HCT116 (cell line): Measurements from ENCODE around the gene TMEM205. TPM values are rescaled to one million over a fixed set of nuclear protein-coding genes. Genes with fewer than 3 reads are reported as not detected.

Source experiments
- ATAC-seq: fragments of 200-7000 bp; cut with Tn5 transposase; 2 replicates; pipeline ENCODE4 v1.9.1; 2020; ENCODE audit warnings: mild to moderate bottlenecking, moderate library complexity
- BruUV-seq: library from RNA; stranded (reverse); fragments of 400-500 nt; replicated peaks from 2 replicates; lab custom pipeline; 2021; lab: Mats Ljungman, UMichigan
- CTCF ChIA-PET: fragments of 300-600 bp; sonication (Branson Sonifier 250); formaldehyde crosslinking; loops from one replicate; lab custom pipeline; 2021; ENCODE audit warnings: antibody characterized with exemption; lab: Charles Lee
- POLR2A ChIA-PET: fragments of 300-600, 350-600 bp; sonication (Branson Sonifier 250); formaldehyde crosslinking; loops from one replicate; lab custom pipeline; 2021; ENCODE audit warnings: antibody characterized with exemption; lab: Charles Lee
- RAD21 ChIA-PET, 2 experiments: fragments of 300-600 bp; sonication (Branson Sonifier 250); formaldehyde crosslinking; loops; one replicate each; lab custom pipeline; 2023; ENCODE audit warnings: low total read pairs in 2 of 2; ENCODE audit not compliant: uncharacterized antibody in 2 of 2, unreplicated experiment in 2 of 2, low non-redundant PET in 1 of 2; lab: Charles Lee
- DNase-seq: peaks from one replicate; pipeline ENCODE4 v3.0.0-alpha.2; 2010; ENCODE audit warnings: low read depth, low spot score
- H2AFZ ChIP-seq: fragments of 200-600 bp; shearing (Covaris generic), sonication (generic); 2 replicates; pipeline ENCODE4 v1.6.1; 2017; ENCODE audit warnings: low read depth, mixed run types, mixed read lengths, antibody characterized with exemption, low read length; ENCODE audit not compliant: poor library complexity, severe bottlenecking
- H3K27ac ChIP-seq: 2 replicates; pipeline ENCODE4 v1.5.1; 2012; ENCODE audit warnings: low read depth, low read length
- H3K27me3 ChIP-seq: fragments of 200-600 bp; sonication (generic); 2 replicates; pipeline ENCODE4 v1.6.1; 2016; ENCODE audit warnings: mixed run types, low read length, mixed read lengths; ENCODE audit not compliant: insufficient read depth
- H3K36me3 ChIP-seq, 2 experiments: fragments of 200-500 bp in 1 of 2; fragments of 200-600 bp in 1 of 2; sonication (Bioruptor generic) in 1 of 2; sonication (generic) in 1 of 2; 2 replicates each; pipeline versions ENCODE4 v1.5.1 to v1.6.1; 2014 to 2016; ENCODE audit warnings: low read length in 2 of 2, inconsistent platforms in 1 of 2, mixed read lengths in 1 of 2, mixed run types in 1 of 2; ENCODE audit not compliant: insufficient read depth in 2 of 2, control insufficient read depth in 1 of 2
- H3K4me1 ChIP-seq, 2 experiments: fragments of 200-600 bp in 1 of 2; sonication (generic) in 1 of 2; 2 replicates each; pipeline versions ENCODE4 v1.5.1 to v1.6.1; 2012 to 2017; ENCODE audit warnings: low read length in 2 of 2, inconsistent platforms in 1 of 2, mild to moderate bottlenecking in 1 of 2, mixed read lengths in 1 of 2, mixed run types in 1 of 2, moderate library complexity in 1 of 2; ENCODE audit not compliant: insufficient read depth in 2 of 2, control insufficient read depth in 1 of 2
- H3K4me2 ChIP-seq: fragments of 200-600 bp; sonication (generic); 2 replicates; pipeline ENCODE4 v1.6.1; 2017; ENCODE audit warnings: mixed run types, low read length, mixed read lengths
- H3K4me3 ChIP-seq, 2 experiments: fragments of 200-600 bp in 1 of 2; sonication (generic) in 1 of 2; replicated peaks in 1 of 2; 2 replicates each; pipeline ENCODE4 v1.5.1; 2011 to 2016; ENCODE audit warnings: low read length in 2 of 2, control low read depth in 1 of 2, low read depth in 1 of 2, mild to moderate bottlenecking in 1 of 2, mixed read lengths in 1 of 2, mixed run types in 1 of 2
- H3K79me2 ChIP-seq: fragments of 200-600 bp; sonication (generic); 2 replicates; pipeline ENCODE4 v1.6.1; 2017; ENCODE audit warnings: mild to moderate bottlenecking, mixed run types, low read length, moderate library complexity, mixed read lengths; ENCODE audit not compliant: insufficient read depth
- H3K9ac ChIP-seq: fragments of 200-600 bp; sonication (generic); 2 replicates; pipeline ENCODE4 v1.6.1; 2016; ENCODE audit warnings: low read length, mixed read lengths
- H3K9me2 ChIP-seq: fragments of 200-600 bp; sonication (generic), shearing (Covaris generic); 2 replicates; pipeline ENCODE4 v1.6.1; 2017; ENCODE audit warnings: mixed run types, mild to moderate bottlenecking, moderate library complexity; ENCODE audit not compliant: insufficient read depth
- H3K9me3 ChIP-seq, 2 experiments: fragments of 200-500 bp in 1 of 2; fragments of 200-600 bp in 1 of 2; sonication (Bioruptor generic) in 1 of 2; sonication (generic) in 1 of 2; 2 replicates each; pipeline ENCODE4 v1.6.1; 2014 to 2017; ENCODE audit warnings: low read length in 2 of 2, mixed read lengths in 2 of 2, inconsistent platforms in 1 of 2, low read depth in 1 of 2, mild to moderate bottlenecking in 1 of 2, mixed run types in 1 of 2, moderate library complexity in 1 of 2; ENCODE audit not compliant: control insufficient read depth in 1 of 2, insufficient read depth in 1 of 2
- H4K20me1 ChIP-seq: fragments of 200-600 bp; sonication (generic), shearing (Covaris generic); 2 replicates; pipeline ENCODE4 v1.6.1; 2017; ENCODE audit warnings: mixed run types, mild to moderate bottlenecking, moderate library complexity; ENCODE audit not compliant: insufficient read depth
- ELF1 ChIP-seq: IDR thresholded peaks from 2 replicates; pipeline ENCODE4 v1.6.1; 2012; ENCODE audit warnings: low read depth, borderline replicate concordance
- EZH2 ChIP-seq: fragments of 200-600 bp; sonication (generic); IDR thresholded peaks from 2 replicates; pipeline ENCODE4 v1.6.1; 2017; ENCODE audit warnings: antibody characterized with exemption, mixed run types
- EZH2phosphoT487 ChIP-seq: fragments of 200-600 bp; IDR thresholded peaks from 2 replicates; pipeline ENCODE4 v1.6.1; 2018; ENCODE audit warnings: antibody characterized with exemption, borderline replicate concordance
- JUND ChIP-seq: IDR thresholded peaks from 2 replicates; pipeline ENCODE4 v1.6.1; 2012
- MAX ChIP-seq: IDR thresholded peaks from 2 replicates; pipeline ENCODE4 v1.6.1; 2012
- RAD21 ChIP-seq: IDR thresholded peaks from 2 replicates; pipeline ENCODE4 v1.6.1; 2012; ENCODE audit warnings: low read depth, mild to moderate bottlenecking
- SIN3A ChIP-seq: IDR thresholded peaks from 2 replicates; pipeline ENCODE4 v1.6.1; 2012; ENCODE audit warnings: low read depth
- SP1 ChIP-seq: IDR thresholded peaks from 2 replicates; pipeline ENCODE4 v1.6.1; 2012; ENCODE audit warnings: low read depth
- SRF ChIP-seq: IDR thresholded peaks from 2 replicates; pipeline ENCODE4 v1.6.1; 2012; ENCODE audit warnings: low read depth
- YY1 ChIP-seq: IDR thresholded peaks from 2 replicates; pipeline ENCODE4 v1.6.1; 2011; ENCODE audit warnings: low read length, low read depth, moderate library complexity, mild to moderate bottlenecking; ENCODE audit not compliant: insufficient replicate concordance; ENCODE audit errors: extremely low read depth
- ZNF274 ChIP-seq: fragments of 200-500 bp; sonication (Bioruptor generic); IDR thresholded peaks from 2 replicates; pipeline ENCODE4 v1.6.1; 2014; ENCODE audit warnings: mild to moderate bottlenecking, low read depth, low read length, inconsistent platforms
- intact Hi-C: fragments of 100-400 bp; cut with micrococcal nuclease; formaldehyde crosslinking; loops from 2 replicates; pipeline ENCODE4 v1.10.0; 2022
- total RNA-seq: library from RNA; stranded (reverse); gene quantifications from one replicate; pipeline ENCODE4 v1.2.1, GENCODE V29; 2021; ENCODE audit not compliant: unreplicated experiment
- TF ChIP-seq, protein P1 (sequence below): IDR thresholded peaks from 2 replicates; pipeline ENCODE4 v1.6.1; 2012; ENCODE audit warnings: low read depth

Gene TMEM205
- total RNA-seq, 1 experiment from 2014 or later: 55.9 TPM

DNA sequence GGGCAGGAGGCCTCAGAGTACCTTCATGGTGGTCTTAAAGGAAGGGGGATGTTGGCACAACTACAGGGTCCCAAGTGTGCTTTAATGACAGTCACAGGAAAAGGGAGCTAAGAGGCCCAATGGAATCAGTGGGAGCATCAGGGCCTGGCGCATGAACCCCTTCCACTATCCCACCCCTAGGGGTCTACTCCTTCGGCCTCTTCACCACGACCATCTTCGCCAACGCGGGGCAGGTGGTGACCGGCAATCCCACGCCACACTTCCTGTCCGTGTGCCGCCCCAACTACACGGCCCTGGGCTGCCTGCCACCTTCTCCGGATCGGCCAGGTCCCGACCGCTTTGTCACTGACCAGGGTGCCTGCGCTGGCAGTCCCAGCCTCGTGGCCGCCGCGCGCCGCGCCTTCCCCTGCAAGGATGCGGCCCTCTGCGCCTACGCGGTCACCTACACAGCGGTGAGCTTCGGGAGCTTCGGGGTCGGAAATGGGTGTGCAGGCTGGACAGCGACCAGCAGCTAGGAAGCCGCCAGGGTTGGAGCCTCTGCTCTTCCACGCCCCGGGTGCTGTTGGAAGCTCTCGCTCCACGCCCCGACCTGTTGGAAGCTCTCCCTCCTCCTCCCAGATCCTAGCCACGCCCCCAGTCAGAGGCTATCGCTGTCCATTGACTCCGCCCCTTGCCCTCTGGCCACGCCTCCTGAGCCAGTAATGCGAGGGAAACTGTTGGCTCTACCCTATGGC lies 15.1 kb upstream of the TMEM205 start (continued):
- TF ChIP-seq SP1 (no peak), YY1 (no peak), JUND (no peak), SRF (no peak), EZH2phosphoT487 (no peak), RAD21 (no peak), SIN3A (no peak), MAX (no peak), ZNF274 (no peak), ELF1 (no peak), EZH2 (no peak)

- no peak overlapping the region for H2AFZ ChIP-seq
- H3K9me3 ChIP-seq: no peaks in the 10 kb centered on the region
- TF ChIP-seq, protein P1, sequence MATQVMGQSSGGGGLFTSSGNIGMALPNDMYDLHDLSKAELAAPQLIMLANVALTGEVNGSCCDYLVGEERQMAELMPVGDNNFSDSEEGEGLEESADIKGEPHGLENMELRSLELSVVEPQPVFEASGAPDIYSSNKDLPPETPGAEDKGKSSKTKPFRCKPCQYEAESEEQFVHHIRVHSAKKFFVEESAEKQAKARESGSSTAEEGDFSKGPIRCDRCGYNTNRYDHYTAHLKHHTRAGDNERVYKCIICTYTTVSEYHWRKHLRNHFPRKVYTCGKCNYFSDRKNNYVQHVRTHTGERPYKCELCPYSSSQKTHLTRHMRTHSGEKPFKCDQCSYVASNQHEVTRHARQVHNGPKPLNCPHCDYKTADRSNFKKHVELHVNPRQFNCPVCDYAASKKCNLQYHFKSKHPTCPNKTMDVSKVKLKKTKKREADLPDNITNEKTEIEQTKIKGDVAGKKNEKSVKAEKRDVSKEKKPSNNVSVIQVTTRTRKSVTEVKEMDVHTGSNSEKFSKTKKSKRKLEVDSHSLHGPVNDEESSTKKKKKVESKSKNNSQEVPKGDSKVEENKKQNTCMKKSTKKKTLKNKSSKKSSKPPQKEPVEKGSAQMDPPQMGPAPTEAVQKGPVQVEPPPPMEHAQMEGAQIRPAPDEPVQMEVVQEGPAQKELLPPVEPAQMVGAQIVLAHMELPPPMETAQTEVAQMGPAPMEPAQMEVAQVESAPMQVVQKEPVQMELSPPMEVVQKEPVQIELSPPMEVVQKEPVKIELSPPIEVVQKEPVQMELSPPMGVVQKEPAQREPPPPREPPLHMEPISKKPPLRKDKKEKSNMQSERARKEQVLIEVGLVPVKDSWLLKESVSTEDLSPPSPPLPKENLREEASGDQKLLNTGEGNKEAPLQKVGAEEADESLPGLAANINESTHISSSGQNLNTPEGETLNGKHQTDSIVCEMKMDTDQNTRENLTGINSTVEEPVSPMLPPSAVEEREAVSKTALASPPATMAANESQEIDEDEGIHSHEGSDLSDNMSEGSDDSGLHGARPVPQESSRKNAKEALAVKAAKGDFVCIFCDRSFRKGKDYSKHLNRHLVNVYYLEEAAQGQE: no peak
- no peak for TF ChIP-seq ELF1
- no peaks in the 10 kb centered on the region for H3K9me2 ChIP-seq
- no peaks in the 10 kb centered on the region for H4K20me1 ChIP-seq
- ChIA-PET POLR2A (no interaction called here), RAD21 (no interaction called here), CTCF (no interaction called here)
- H3K36me3 ChIP-seq: 0 out of 4 replicates have a peak, but pooled peaks cover 0 to 2% of the 10 kb centered on the region in 2 experiments
- no TSS peak for BruUV-seq
- H3K9ac ChIP-seq: no peak overlapping the region
- peaks cover 7 to 24% of the 10 kb centered on the region in 2 experiments for H3K4me1 ChIP-seq
- DNase-seq (no peak), ATAC-seq (no peak)
- no peak overlapping the region for H3K27ac ChIP-seq
- H3K4me3 ChIP-seq: no peak overlapping the region
- H3K4me2 ChIP-seq: no peak overlapping the region
- no peaks in the 10 kb centered on the region for H3K79me2 ChIP-seq
- intact Hi-C loops: no loop called here
- H3K27me3 ChIP-seq: no peaks in the 10 kb centered on the region
Observed at GRCh38 chr19:11359421-11359820, 13.4 kb upstream of the TMEM205 start.
